Fibroblast of skin of right biceps (primary cell): ENCODE results near the gene TSC2.
"Not testable (repeated sequence)": the region's sequence is repeated elsewhere in the genome, so short reads cannot be mapped to it uniquely, and the experiment has no call there.

Source experiments
- DNase-seq: peaks from one replicate; pipeline ENCODE4 v3.0.0-alpha.2; 2013

Gene TSC2

GRCh38 chr16:2107791-2108125 is 60.0 kb downstream of the TSC2 start:
- DNase-seq, result not testable (repeated sequence)

DNA sequence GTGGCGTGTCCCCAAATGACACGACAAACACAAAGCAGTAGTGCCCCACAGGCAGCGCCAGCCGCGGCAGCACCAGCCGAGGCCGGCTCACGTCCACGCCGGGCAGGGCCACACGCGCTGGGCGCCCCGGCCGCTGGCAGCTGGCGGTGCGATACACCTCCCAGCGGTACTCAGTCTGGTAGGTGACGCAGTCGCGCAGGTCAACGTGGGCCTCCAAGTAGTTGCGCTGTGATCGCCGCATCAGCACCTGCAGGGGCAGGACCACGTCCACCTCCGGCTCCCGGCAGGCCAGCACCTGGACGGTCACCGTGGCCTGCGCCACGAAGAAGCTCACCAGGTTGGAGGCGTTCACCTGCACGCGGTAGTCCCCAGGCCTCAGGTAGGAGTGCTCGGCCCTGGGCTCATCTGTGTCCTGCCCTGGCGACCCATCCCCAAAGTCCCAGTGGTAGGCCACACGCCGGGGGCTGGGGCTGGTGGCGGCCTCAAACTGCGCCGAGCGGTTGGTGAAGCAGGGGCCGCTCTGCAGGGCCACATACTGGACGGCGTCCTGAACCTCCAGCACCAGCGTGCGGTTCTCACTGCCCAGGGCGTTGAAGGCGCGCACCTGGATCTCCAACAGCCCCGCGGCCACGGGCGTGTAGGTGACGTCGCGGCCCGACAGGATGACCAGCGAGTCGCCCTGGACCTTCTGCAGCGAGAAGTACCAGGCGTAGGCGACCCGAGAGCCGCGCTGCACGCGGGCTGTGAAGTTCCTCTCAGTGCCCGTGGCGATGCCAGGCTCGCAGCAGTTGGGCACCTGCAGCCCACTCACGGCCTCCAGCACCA is 60.9 kb downstream of the TSC2 start:
- not testable (repeated sequence) for DNase-seq

- not testable (repeated sequence) for DNase-seq
Observed at GRCh38 chr16:2109271-2109580, 61.4 kb downstream of the TSC2 start.

DNA sequence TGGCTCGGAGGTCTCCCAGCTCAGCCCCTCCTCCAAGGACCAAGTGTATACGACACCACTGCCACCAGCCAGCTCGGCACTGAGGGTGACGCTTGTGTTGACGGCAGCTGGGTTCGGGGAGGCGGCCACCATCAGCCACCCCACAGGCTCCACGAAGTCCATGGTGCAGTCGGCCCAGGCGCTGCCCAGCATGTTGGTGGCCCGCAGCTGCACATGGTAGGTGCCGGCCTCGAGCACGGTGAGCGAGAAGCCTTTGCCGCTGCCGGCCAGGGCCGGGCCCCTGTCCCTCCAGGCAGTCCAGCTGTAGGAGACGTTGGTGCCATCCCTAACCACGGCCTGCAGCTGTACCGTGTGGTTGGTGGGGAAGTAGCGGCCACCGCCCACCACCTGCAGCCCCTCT is 62.1 kb downstream of the TSC2 start:
- DNase-seq, result not testable (repeated sequence)

DNA sequence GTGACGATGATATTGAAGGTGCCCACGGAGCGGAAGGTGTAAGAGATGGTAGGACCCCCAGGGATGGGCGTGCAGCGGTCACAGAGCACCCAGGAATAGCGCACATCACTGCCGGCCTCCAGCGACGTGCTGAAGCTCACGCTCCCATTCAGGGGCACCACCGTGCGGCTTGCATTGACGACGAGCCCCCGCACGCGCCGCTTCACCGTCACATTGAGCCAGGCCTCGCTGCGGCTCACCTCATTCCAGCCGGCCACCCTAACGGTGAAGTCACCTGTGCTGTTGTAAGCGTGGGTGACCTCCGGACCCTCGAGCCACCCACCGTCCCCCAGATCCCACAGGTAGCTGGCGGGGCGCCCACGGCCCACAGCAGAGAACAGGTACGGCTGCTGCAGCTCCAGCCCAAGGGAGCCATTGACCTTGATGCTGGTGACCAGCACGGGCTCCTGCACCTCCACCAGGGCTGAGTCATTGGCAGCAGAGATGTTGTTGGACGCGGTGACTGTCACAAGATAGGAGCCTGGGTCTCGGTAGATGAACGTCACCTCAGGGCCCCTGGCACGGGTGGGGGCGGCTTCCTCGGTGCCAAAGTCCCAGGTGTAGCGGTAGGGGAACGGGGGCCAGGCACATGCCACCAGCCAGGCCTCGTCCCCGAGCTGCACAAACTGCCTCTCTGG is 62.7 kb downstream of the TSC2 start:
- DNase-seq, result not testable (repeated sequence)

- DNase-seq, result not testable (repeated sequence)
Observed at GRCh38 chr16:2111009-2111353, 63.2 kb downstream of the TSC2 start.

GRCh38 chr16:2111412-2112335 is 63.9 kb downstream of the TSC2 start:
- DNase-seq, result not testable (repeated sequence)

GRCh38 chr16:2112539-2113106 is 64.8 kb downstream of the TSC2 start:
- not testable (repeated sequence) for DNase-seq

GRCh38 chr16:2114225-2114624 is 66.4 kb downstream of the TSC2 start:
- not testable (repeated sequence) for DNase-seq

DNA sequence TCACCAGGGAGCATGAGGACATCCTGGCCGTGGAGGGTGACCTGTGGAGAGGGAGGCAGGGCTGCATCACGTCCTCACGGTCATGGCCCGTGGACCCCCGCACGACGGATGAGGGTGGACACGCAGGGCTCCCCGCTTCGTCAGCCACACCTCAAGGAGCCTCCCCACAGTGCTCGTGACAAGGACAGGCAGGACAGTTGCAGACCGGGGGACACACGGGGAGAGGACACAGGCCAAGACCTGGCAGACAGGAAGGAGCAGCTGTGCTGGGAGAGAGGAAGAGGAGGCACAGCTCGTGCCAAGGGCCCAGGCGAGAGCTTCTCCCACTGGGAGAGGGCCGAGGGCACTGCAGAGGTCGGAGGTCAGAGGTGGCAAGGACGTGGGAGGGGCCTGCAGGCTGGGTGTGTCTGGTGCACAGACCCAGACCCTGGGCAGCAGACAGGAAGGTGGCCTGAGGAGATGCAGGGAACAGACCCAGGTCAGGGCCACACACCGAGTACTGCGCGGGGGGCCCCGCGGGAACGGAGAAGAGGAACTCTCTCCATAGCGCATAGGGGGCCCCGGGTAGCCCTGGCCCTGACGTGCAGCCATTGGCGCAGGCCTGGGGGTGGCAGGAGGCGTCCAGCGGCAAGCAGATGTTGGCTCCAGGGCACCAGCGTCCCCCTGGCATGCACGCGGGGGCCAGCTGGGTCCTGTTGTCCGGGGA is 67.3 kb downstream of the TSC2 start:
- DNase-seq, result not testable (repeated sequence)

DNA sequence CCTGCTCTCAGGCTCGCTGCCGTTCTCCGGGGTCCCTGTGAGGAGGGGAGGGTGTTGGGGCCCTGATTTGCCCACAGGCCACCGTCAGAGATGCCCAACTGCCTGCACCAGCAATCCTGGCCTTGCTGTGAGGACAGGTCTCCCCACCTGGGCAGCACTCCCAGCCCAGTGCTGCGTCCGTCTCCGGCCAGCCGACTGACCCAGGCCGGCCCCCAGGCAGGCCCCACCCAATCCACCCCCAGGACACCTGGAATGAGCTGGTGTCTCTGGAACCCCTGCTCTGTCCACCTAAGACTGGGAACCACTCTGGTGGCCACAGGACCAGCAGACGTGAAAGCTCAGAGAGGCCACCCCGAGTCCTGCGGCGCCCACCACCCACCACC is 67.8 kb downstream of the TSC2 start:
- DNase-seq, result no peak

- DNase-seq, result not testable (repeated sequence)
Observed at GRCh38 chr16:2116428-2116827, 68.6 kb downstream of the TSC2 start.

GRCh38 chr16:2117341-2117740 is 69.6 kb downstream of the TSC2 start:
- DNase-seq, result not testable (repeated sequence)

DNA sequence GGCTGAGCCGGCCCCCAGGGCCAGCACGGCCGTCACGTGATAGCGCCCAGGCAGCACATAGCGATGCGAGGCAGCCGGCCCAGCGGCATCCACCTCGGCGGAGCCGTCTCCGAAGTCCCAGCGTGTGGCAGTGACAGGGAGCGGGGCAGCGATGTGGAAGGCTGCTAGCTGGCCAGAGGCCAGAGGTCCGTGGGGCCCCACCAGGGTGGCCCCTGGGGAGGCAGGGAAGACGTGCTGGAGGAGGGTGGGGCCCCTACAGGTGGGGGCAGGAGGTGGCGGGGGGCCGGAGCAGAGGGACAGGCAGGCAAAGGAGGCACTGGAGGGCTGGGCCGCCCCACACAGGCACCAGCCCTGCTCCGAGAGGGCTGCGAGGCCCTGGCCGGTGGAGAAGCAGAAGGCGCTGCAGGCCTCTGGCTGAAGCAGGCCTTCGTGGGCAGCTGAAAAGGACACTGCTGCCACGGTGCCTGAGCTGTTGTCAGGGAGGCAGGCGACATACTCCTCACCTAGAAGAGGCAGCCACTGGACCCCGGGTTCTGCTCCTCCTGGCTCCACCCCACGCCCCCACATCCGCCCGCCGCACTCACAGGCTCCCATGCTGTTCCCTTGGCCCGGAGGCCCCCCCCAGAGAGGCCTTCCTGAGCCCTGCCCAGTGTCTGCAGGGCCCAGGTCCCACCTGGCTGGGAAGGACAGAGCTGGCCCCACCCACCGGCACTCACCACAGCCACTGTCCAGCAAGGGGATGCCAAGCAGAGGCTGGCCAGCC is 70.4 kb downstream of the TSC2 start:
- DNase-seq, result not testable (repeated sequence)

DNA sequence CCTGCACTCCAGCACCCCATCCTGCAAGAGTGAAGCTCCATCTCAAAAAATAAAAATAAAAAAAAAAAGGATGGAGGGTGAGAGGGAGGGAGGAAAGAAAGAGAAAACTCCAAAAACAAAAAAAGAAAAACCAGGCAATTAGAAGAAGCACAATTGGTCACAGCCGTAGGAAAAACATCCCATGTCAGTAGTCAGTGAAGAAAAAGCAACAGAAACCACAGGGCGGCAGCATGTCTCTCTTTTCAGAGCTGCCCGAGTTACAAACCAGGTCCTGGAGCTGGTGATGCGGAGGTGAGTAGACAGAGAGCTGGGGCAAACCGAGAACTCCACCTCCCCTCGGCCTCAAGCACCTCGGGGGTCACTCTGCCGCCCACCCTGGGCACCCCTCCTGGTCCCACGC is 73.5 kb downstream of the TSC2 start:
- peak; percentile 61 for DNase-seq

GRCh38 chr16:2121853-2122252 is 74.1 kb downstream of the TSC2 start:
- no peak for DNase-seq

DNA sequence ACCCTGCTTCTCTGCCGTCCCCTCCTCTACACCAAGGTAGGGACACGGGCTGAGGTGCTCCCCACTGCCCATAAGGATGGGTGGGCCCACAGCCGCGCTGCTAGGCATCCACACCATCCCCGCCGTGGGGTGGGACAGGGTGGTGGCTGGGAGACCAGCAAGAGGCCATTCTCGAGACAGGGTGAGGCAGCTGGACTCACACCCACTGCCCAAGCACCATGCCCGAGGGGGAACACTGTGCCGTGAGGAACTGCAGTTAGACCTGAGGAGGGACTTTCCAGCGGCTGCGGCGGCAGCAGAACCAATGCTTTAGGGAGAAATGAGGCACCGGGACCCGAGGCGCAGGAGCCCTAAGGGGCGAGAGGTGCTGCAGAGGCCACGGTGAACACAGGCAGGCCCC is 74.6 kb downstream of the TSC2 start:
- no peak for DNase-seq

GRCh38 chr16:2122934-2123683 is 75.3 kb downstream of the TSC2 start:
- not testable (repeated sequence) for DNase-seq

DNA sequence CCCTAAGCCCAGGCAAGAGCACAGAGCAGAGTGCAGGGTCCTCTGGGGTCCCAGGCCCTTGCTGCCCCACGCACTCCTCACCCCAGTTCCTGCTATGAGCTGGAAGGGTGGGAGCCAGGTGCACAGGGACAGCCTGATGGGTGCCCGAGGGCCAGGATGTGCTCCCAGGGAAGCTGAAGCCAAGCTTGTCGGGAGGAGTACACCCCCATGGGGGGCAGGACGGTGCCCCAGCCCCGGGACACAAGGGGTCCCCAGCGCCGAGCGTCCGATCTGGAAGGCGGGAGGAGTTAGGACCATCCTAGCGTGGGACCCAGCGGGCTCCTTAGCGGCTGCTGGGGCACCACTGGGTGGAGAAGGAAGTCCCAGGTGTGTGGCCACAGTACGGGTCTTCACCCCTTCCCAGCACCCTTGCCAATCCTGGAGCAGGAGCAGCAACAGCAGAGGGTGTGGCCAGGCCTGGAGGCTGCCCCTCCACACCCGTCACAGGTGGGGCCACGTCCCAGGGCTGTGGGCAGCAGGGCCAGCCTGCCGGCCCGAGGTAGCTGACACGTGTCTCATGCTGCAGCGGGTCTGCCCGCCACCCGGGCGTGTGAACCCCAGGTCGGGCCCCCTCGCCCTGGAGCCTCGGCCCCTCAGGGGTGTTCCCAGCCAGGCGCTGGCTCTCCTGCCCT is 76.1 kb downstream of the TSC2 start:
- not testable (repeated sequence) for DNase-seq

GRCh38 chr16:2124377-2124693 is 76.5 kb downstream of the TSC2 start:
- not testable (repeated sequence) for DNase-seq
